Endothelial cell of hepatic sinusoid (primary cell): Measurements from ENCODE around the gene BOD1L1.
"Not testable (repeated sequence)": the region's sequence is repeated elsewhere in the genome, so short reads cannot be mapped to it uniquely, and the experiment has no call there.

Source experiments
- in situ Hi-C: cut with HindIII; loops from 2 replicates; pipeline ENCODE4 v1.10.0; 2017; ENCODE audit warnings: low sequenced_read_pairs

BOD1L1 gene

GRCh38 chr4:13560111-13560510 lies 67.4 kb downstream of the BOD1L1 start:
- in situ Hi-C loops = not testable (repeated sequence)

GRCh38 chr4:13559413-13559812 lies 68.1 kb downstream of the BOD1L1 start:
- in situ Hi-C loops = no loop called here

- in situ Hi-C loops = no loop called here
Measured at GRCh38 chr4:13558881-13559280, 68.6 kb downstream of the BOD1L1 start.

GRCh38 chr4:13555325-13555724 lies 72.2 kb downstream of the BOD1L1 start:
- in situ Hi-C loops = no loop called here

GRCh38 chr4:13553081-13553480 lies 74.4 kb downstream of the BOD1L1 start:
- in situ Hi-C loops = no loop called here

GRCh38 chr4:13548984-13549546 lies 78.5 kb downstream of the BOD1L1 start:
- in situ Hi-C loops = loop anchor here (25.0 kb wide), 1 partner anchor 687 kb away; no protein-coding TSS in a partner anchor

- in situ Hi-C loops = loop anchor here (25.0 kb wide), 1 partner anchor 686 kb away; no protein-coding TSS in a partner anchor
Measured at GRCh38 chr4:13548059-13548983, 79.2 kb downstream of the BOD1L1 start.

- in situ Hi-C loops = loop anchor here (25.0 kb wide), 1 partner anchor 685 kb away; no protein-coding TSS in a partner anchor
Measured at GRCh38 chr4:13547485-13548041, 80.0 kb downstream of the BOD1L1 start.

- in situ Hi-C loops = loop anchor here (25.0 kb wide), 1 partner anchor 685 kb away; no protein-coding TSS in a partner anchor
Measured at GRCh38 chr4:13546941-13547484, 80.5 kb downstream of the BOD1L1 start.

- in situ Hi-C loops = loop anchor here (25.0 kb wide), 1 partner anchor 684 kb away; no protein-coding TSS in a partner anchor
Measured at GRCh38 chr4:13546142-13546940, 81.2 kb downstream of the BOD1L1 start.

- in situ Hi-C loops = loop anchor here (25.0 kb wide), 1 partner anchor 683 kb away; no protein-coding TSS in a partner anchor
Measured at GRCh38 chr4:13545394-13545808, 82.1 kb downstream of the BOD1L1 start.

GRCh38 chr4:13544606-13545393 lies 82.7 kb downstream of the BOD1L1 start:
- in situ Hi-C loops = loop anchor here (25.0 kb wide), 1 partner anchor 682 kb away; no protein-coding TSS in a partner anchor

- in situ Hi-C loops = loop anchor here (25.0 kb wide), 1 partner anchor 682 kb away; no protein-coding TSS in a partner anchor
Measured at GRCh38 chr4:13543839-13544605, 83.5 kb downstream of the BOD1L1 start, which contains the start of gene NKX3-2. NKX3-2 (minus strand) TSS chr4:13544508; CDS start chr4:13544414, 94 bp downstream.

- in situ Hi-C loops = loop anchor here (25.0 kb wide), 1 partner anchor 681 kb away; no protein-coding TSS in a partner anchor
Measured at GRCh38 chr4:13543032-13543838, 84.3 kb downstream of the BOD1L1 start.

- in situ Hi-C loops = loop anchor here (25.0 kb wide), 1 partner anchor 680 kb away; no protein-coding TSS in a partner anchor
Measured at GRCh38 chr4:13542577-13543031, 84.9 kb downstream of the BOD1L1 start.

GRCh38 chr4:13541720-13542576 lies 85.6 kb downstream of the BOD1L1 start:
- in situ Hi-C loops = loop anchor here (25.0 kb wide), 1 partner anchor 680 kb away; no protein-coding TSS in a partner anchor
